ENCODE results near the gene ODF2. TPM values are rescaled to one million over a fixed set of nuclear protein-coding genes. Genes with fewer than 3 reads are reported as not detected.

The ODF2 gene
- total and polyA plus RNA-seq, 10 of the 15 experiments (the other 5 are each of a cell fraction or from before 2014, with no cell fraction given): 8.7 to 65.1 (median 38.5) TPM

DNA sequence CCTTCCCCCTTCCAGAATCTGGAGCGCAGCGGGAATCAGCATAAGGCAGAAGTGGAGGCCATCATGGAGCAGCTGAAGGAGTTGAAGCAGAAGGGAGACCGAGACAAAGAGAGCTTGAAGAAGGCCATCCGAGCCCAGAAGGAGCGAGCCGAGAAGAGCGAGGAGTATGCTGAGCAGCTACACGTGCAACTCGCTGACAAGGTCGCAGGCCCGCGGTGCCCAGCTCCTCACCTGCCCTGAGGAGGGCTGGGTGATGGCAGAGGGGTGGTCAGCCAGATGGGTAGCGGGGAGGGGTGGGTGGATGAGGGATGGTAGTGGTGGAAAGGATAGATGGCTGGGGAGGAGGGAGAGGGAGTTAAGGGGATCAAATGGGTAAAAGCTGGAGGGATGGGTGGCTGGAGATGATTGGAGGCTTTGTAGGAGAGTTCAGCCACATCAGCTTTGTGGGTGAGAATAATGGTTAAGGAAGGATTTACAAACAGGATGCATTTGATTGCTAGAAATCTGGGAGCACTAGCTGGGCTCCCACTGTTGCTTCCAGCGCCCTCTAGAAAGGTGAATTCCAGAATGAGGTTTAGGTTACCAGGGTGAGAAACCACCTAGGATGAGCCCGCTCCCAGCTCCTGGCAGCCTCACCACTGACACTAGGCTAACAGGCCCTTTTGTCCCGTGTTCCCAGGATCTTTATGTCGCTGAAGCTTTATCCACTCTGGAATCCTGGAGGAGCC, 29.0 kb downstream of the ODF2 start:
- no peaks in the 10 kb centered on the region for H3K9me3 ChIP-seq (replicated peaks; ENCODE audit: control insufficient read depth, insufficient read depth, low read length)
- TSS peak; percentile 50 for BruUV-seq (replicated peaks)
- no peaks in the 10 kb centered on the region for H3K4me1 ChIP-seq (ENCODE audit: control insufficient read depth, insufficient read depth, low read length)
- POLR2A ChIA-PET: no interaction called here
- CTCF ChIA-PET: interaction anchor here (2.3 kb wide), 1 partner anchor 12 kb away, joined by 8 read pairs; no protein-coding TSS in a partner anchor
- no peaks in the 10 kb centered on the region for H3K27me3 ChIP-seq (replicated peaks in 1 of 2; ENCODE audit: control insufficient read depth in 2 of 2, insufficient read depth in 2 of 2, low read length in 1 of 2)
- in situ Hi-C loops (cut with MboI): no loop called here
- TF ChIP-seq SMAD1 (IDR thresholded peaks at IDR 0.05; ENCODE audit: low read depth, partially characterized antibody) (no peak), SREBF1 (IDR thresholded peaks at IDR 0.05; ENCODE audit: low read length) (no peak), POLR2AphosphoS2 (IDR thresholded peaks at IDR 0.05; ENCODE audit: low read depth, low read length) (no peak), SRF (IDR thresholded peaks at IDR 0.05; ENCODE audit: low read depth in 2 of 2, low read length in 2 of 2) (no peak), NFYA (IDR thresholded peaks at IDR 0.05; ENCODE audit: borderline replicate concordance, low read depth, low read length) (no peak), ZNF384 (IDR thresholded peaks at IDR 0.05; ENCODE audit: borderline replicate concordance, low read depth, low read length) (no peak), MYC (IDR thresholded peaks at IDR 0.05; ENCODE audit: insufficient read depth, insufficient read length, insufficient replicate concordance, low read length, severe bottlenecking) (no peak), ZNF207 (IDR thresholded peaks at IDR 0.05; ENCODE audit: borderline replicate concordance) (no peak), TCF3 (IDR thresholded peaks at IDR 0.05; ENCODE audit: borderline replicate concordance, insufficient read depth, low read depth, low read length) (no peak)
- TF ChIP-seq, protein P1, sequence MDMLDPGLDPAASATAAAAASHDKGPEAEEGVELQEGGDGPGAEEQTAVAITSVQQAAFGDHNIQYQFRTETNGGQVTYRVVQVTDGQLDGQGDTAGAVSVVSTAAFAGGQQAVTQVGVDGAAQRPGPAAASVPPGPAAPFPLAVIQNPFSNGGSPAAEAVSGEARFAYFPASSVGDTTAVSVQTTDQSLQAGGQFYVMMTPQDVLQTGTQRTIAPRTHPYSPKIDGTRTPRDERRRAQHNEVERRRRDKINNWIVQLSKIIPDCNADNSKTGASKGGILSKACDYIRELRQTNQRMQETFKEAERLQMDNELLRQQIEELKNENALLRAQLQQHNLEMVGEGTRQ (IDR thresholded peaks at IDR 0.05; ENCODE audit: borderline replicate concordance, low read depth, low read length): no peak
- TF ChIP-seq, protein P2, sequence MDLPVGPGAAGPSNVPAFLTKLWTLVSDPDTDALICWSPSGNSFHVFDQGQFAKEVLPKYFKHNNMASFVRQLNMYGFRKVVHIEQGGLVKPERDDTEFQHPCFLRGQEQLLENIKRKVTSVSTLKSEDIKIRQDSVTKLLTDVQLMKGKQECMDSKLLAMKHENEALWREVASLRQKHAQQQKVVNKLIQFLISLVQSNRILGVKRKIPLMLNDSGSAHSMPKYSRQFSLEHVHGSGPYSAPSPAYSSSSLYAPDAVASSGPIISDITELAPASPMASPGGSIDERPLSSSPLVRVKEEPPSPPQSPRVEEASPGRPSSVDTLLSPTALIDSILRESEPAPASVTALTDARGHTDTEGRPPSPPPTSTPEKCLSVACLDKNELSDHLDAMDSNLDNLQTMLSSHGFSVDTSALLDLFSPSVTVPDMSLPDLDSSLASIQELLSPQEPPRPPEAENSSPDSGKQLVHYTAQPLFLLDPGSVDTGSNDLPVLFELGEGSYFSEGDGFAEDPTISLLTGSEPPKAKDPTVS (IDR thresholded peaks at IDR 0.05; ENCODE audit: low read depth, low read length): no peak
- TF ChIP-seq, protein P3, sequence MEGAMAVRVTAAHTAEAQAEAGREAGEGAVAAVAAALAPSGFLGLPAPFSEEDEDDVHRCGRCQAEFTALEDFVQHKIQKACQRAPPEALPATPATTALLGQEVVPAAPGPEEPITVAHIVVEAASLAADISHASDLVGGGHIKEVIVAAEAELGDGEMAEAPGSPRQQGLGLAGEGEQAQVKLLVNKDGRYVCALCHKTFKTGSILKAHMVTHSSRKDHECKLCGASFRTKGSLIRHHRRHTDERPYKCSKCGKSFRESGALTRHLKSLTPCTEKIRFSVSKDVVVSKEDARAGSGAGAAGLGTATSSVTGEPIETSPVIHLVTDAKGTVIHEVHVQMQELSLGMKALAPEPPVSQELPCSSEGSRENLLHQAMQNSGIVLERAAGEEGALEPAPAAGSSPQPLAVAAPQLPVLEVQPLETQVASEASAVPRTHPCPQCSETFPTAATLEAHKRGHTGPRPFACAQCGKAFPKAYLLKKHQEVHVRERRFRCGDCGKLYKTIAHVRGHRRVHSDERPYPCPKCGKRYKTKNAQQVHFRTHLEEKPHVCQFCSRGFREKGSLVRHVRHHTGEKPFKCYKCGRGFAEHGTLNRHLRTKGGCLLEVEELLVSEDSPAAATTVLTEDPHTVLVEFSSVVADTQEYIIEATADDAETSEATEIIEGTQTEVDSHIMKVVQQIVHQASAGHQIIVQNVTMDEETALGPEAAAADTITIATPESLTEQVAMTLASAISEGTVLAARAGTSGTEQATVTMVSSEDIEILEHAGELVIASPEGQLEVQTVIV (IDR thresholded peaks at IDR 0.05; ENCODE audit: borderline replicate concordance, partially characterized antibody): no peak
- intact Hi-C loops (cut with micrococcal nuclease; ENCODE audit: unreplicated experiment): no loop called here
- no peaks in the 10 kb centered on the region for H4K20me1 ChIP-seq (ENCODE audit: control insufficient read depth, insufficient read depth)
- no peak for DNase-seq (ENCODE audit: low read depth, low spot score)
- H3K4me2 ChIP-seq (ENCODE audit: control insufficient read depth, insufficient read depth): no peak overlapping the region
- RAD21 ChIA-PET (ENCODE audit: unreplicated experiment): no interaction called here
- SMC1A ChIA-PET (ENCODE audit: uncharacterized antibody, unreplicated experiment): no interaction called here
- H3K4me3 ChIP-seq: no peak overlapping the region
- H3K27ac ChIP-seq (ENCODE audit: control insufficient read depth, insufficient read depth): no peak overlapping the region
- H3K9ac ChIP-seq (ENCODE audit: control insufficient read depth, insufficient read depth, low read length): no peak overlapping the region
- WGBS (ENCODE audit: insufficient coverage, insufficient replicate concordance, low lambda C conversion rate, missing lambda C conversion rate): 92% methylated on average over 17 of the region's 17 CpGs
- H3K79me2 ChIP-seq (ENCODE audit: control insufficient read depth, insufficient read depth, low read length): no peaks in the 10 kb centered on the region
- no peak overlapping the region for H2AFZ ChIP-seq (ENCODE audit: control insufficient read depth, low read depth, low read length)
- H3K36me3 ChIP-seq (ENCODE audit: control insufficient read depth in 2 of 2, insufficient read depth in 2 of 2, low read length in 1 of 2): peaks cover 31 to 33% of the 10 kb centered on the region in 2 experiments; a peak in 3 of 4 replicates
- no peak for FAIRE-seq
- ATAC-seq: no peak
